Activated CD8-positive, alpha-beta memory T cell treated with anti-CD3 and anti-CD28 coated beads, Interleukin-2, amount 50 U/mL, for 1 hour (primary cell): ENCODE measurements around the gene MBOAT1.

Experiments
- DNase-seq: peaks from one replicate; pipeline ENCODE4 v3.0.0-alpha.2; 2020; ENCODE audit errors: extremely low read depth

Gene MBOAT1

GRCh38 chr6:20233007-20233730, 20.9 kb upstream of the MBOAT1 start:
- no peak for DNase-seq

DNA sequence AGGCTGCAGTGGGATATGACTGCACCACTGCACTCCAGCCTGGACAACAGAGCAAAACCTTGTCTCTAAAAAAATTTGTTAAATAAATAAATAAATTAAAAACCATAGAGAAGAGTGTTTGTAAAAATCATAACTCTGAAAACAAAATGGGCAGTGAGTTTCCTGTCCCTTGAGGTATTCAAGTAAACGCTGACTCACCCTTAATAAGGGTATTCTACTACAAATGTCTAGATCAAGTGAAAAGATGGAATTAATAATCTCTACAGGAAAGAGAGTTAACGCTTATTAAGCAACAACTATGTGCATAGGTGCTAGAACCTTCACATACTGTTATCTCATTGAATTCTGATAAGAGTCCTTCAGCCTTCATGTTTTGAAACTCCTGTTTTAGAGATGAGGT, 19.9 kb upstream of the MBOAT1 start:
- DNase-seq, result no peak

GRCh38 chr6:20230401-20231119, 18.3 kb upstream of the MBOAT1 start:
- DNase-seq, result no peak

DNA sequence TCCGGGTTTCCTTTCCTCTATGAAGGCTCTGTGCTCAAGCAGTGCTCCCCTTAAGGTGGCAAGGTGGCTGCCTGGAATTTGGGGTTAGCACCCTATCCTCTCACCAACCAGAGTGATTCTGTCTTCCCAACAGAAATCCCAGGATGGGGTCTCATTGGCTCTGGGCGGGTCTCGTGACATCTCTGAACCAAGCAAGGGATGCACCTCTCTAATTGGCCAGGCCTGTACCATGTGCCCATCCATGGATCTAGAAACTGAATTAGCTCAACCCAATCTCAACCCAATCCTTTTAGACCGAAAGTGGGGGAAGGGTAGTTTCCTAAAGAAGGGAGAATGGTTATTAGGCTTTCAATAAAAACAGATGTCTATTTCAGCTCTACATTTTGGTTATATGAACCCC, 17.6 kb upstream of the MBOAT1 start:
- DNase-seq, result no peak

GRCh38 chr6:20227350-20227749, 15.1 kb upstream of the MBOAT1 start:
- DNase-seq, result no peak

- no peak for DNase-seq
Observed at GRCh38 chr6:20223141-20223540, 10.9 kb upstream of the MBOAT1 start.

DNA sequence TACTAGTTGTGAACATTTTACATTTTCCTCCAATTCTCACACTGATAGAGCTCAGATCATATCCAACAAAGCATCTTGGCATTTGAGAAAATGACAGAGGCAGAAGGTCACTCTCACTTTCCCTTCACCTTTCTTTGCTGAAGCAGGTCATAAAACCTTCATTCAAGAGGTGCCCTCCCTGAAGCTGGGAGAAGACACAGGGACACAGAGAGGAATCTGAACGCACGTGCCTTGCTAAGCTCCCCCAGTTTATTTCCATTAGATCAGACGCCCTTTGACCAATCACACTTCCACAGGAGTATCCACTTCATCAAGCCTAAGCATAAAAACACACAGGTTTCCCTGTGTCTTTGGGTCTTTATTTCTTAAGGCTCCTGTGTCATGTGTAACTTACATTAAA, 9.2 kb upstream of the MBOAT1 start:
- DNase-seq, result no peak

GRCh38 chr6:20220359-20220758, 8.1 kb upstream of the MBOAT1 start:
- DNase-seq, result no peak

DNA sequence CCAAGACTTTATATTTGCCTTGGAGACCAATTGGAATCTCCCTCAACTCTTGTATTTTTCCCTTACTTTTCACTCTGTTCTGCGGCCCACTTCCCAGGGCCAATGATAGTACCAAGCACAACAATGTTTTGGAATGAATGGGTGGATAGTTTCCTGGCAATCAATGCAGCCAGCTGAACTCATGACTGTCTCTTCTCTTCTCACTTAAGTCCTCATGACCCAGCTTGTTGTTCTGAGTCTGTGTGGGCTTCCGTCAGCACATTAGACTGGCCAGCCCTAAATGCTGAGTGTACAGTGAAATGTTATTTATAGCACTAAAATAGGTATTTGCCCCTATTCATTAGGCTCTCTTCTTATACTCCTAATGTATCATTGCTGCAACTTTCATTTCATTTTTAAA, 5.6 kb upstream of the MBOAT1 start:
- DNase-seq, result no peak

GRCh38 chr6:20217324-20217855, 5.1 kb upstream of the MBOAT1 start:
- DNase-seq, result no peak

DNA sequence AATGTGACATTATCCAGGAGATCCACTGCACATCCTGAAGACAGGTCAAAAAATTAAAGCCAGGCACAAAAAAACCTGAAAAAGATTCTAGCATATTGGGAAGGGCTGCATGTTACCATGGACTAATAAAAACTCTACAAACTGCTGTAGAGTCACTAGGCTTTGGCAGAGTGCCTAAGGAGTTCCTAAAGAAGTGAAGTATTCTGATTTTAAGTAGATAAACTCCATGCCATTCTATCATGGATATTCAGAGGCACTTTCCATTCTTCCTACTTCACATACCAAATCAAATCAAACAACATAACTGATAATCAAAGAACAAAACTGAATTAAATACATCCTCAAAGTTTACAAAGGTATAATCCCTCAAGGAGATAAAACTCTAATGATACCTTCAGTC, 3.0 kb upstream of the MBOAT1 start:
- DNase-seq, result no peak

GRCh38 chr6:20213271-20213798, 1.1 kb upstream of the MBOAT1 start:
- DNase-seq, result no peak

GRCh38 chr6:20211941-20212391, 303 bp downstream of the MBOAT1 start:
- no peak for DNase-seq

GRCh38 chr6:20211037-20211940, 980 bp downstream of the MBOAT1 start:
- DNase-seq, result no peak

- DNase-seq, result no peak
Observed at GRCh38 chr6:20210158-20210557, 2.1 kb downstream of the MBOAT1 start.

GRCh38 chr6:20208687-20209378, 3.4 kb downstream of the MBOAT1 start:
- no peak for DNase-seq

DNA sequence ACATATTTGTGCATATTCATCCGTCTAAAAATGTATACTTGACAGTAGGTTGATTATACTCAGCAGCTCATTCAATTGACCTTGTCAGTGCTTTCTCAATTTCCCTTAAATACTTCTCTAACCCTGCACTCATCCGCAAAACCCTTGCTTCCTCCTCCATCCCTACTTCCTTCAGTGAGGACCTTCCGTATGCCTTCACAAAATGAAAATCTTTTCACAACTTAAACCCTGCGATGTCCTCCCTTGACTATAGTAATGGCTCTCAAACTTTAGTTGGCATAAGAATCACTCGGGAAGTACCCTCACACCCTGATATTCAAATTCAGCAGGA, 5.2 kb downstream of the MBOAT1 start:
- no peak for DNase-seq

- no peak for DNase-seq
Observed at GRCh38 chr6:20205722-20206161, 6.5 kb downstream of the MBOAT1 start.

- DNase-seq, result no peak
Observed at GRCh38 chr6:20204512-20204894, 7.8 kb downstream of the MBOAT1 start.

DNA sequence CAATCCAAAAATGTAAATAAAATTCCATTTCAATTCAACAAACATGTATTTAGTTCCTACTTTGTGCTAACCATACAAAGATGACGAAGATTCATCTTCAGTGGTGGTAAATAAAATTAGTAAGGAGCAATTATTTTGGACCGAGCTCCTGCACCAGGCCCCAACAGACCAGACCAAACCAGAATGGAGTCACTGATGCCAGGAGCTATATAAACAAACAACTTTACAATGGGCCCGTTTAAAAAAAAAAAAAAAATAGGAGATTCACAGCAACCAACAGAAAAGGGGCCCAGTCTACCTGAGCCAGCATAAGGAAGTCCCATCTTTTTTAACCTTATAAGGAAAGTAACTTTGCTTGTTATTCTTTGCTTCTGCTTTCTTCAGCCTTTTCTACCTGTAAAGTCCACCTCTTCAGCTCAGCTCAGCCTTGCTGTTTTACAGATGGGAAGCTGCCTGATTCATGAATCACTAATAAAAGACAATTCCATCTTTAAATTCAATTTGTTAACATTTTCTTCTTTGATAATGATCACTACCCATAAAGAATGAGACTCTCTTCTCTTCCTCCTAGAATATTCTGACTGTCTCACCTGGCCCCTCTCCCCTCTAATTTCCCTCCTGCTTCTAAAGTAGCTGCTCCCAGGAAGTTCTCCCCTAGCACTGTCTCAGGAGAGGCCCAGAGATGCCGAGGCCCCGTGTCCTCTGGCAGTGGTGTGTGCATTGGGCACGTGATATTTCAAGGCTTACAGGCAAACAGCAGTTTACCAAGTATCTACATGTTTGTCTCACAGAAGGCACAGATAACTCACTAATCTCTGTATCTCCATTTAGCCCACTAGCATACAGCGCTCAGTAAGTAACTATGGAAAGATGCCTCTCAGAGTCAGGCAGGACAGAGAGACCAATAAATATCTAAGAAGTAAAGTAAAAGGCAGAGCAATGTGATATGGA, 8.4 kb downstream of the MBOAT1 start:
- DNase-seq, result no peak
